ENCODE measurements around the gene TRMT112.

Gene TRMT112

GRCh38 chr11:64306563-64306875, 10.8 kb downstream of the TRMT112 start:
- DNase-seq, result no peak

- DNase-seq, result peak; percentile 73
Observed at GRCh38 chr11:64305691-64306562, 11.4 kb downstream of the TRMT112 start.

GRCh38 chr11:64305075-64305690, 12.2 kb downstream of the TRMT112 start, which contains the start of gene ESRRA:
ESRRA (plus strand) TSS chr11:64305524; CDS start chr11:64307180, 1,656 bp downstream.
- peak; percentile 99 for DNase-seq

GRCh38 chr11:64304316-64305072, 12.9 kb downstream of the TRMT112 start:
- peak; percentile 95 for DNase-seq

GRCh38 chr11:64304032-64304315, 13.4 kb downstream of the TRMT112 start:
- DNase-seq, result no peak

GRCh38 chr11:64303109-64304031, 14.0 kb downstream of the TRMT112 start:
- DNase-seq, result no peak

GRCh38 chr11:64299847-64300648, 17.3 kb downstream of the TRMT112 start, which contains the start of gene CATSPERZ:
CATSPERZ (plus strand) TSS chr11:64300358; CDS start chr11:64300411, 53 bp downstream.
- no peak for DNase-seq

- no peak for DNase-seq
Observed at GRCh38 chr11:64298966-64299846, 18.2 kb downstream of the TRMT112 start.

GRCh38 chr11:64297699-64298358, 19.5 kb downstream of the TRMT112 start:
- DNase-seq, result no peak

- no peak for DNase-seq
Observed at GRCh38 chr11:64296830-64297698, 20.3 kb downstream of the TRMT112 start.

GRCh38 chr11:64296236-64296635, 21.1 kb downstream of the TRMT112 start:
- no peak for DNase-seq

GRCh38 chr11:64295760-64296159, 21.6 kb downstream of the TRMT112 start:
- no peak for DNase-seq

GRCh38 chr11:64294774-64295173, 22.6 kb downstream of the TRMT112 start:
- DNase-seq, result no peak

GRCh38 chr11:64292460-64293254, 24.7 kb downstream of the TRMT112 start:
- DNase-seq, result no peak

- no peak for DNase-seq
Observed at GRCh38 chr11:64291752-64292459, 25.5 kb downstream of the TRMT112 start.

GRCh38 chr11:64291262-64291751, 26.1 kb downstream of the TRMT112 start, which contains the start of gene KCNK4:
KCNK4 (plus strand) TSS chr11:64291302; CDS start chr11:64293019, 1,717 bp downstream.
- DNase-seq, result no peak
